Ishikawa (cell line): Measurements from ENCODE around the gene FOXP1.

Experiments
- CEBPB ChIP-seq: IDR thresholded peaks from 2 replicates; pipeline ENCODE4 v1.6.1; 2012
- CREB1 ChIP-seq: IDR thresholded peaks from 2 replicates; pipeline ENCODE4 v1.6.1; 2012; ENCODE audit warnings: low read depth
- EGR1 ChIP-seq: IDR thresholded peaks from 2 replicates; pipeline ENCODE4 v1.6.1; 2012
- EP300 ChIP-seq: IDR thresholded peaks from 2 replicates; pipeline ENCODE4 v1.6.1; 2012; ENCODE audit warnings: borderline replicate concordance
- FOXM1 ChIP-seq: IDR thresholded peaks from 2 replicates; pipeline ENCODE4 v1.6.1; 2012; ENCODE audit warnings: low read depth, borderline replicate concordance
- NFIC ChIP-seq: IDR thresholded peaks from 2 replicates; pipeline ENCODE4 v1.6.1; 2012
- RAD21 ChIP-seq: IDR thresholded peaks from 2 replicates; pipeline ENCODE4 v1.6.1; 2012; ENCODE audit warnings: low read depth
- TAF1 ChIP-seq: IDR thresholded peaks from 2 replicates; pipeline ENCODE4 v1.6.1; 2012; ENCODE audit warnings: low read depth, mild to moderate bottlenecking
- TCF12 ChIP-seq: IDR thresholded peaks from 2 replicates; pipeline ENCODE4 v1.6.1; 2012; ENCODE audit warnings: low read depth
- TEAD4 ChIP-seq: IDR thresholded peaks from 2 replicates; pipeline ENCODE4 v1.6.1; 2012
- YY1 ChIP-seq: IDR thresholded peaks from 2 replicates; pipeline ENCODE4 v1.6.1; 2012; ENCODE audit warnings: low read depth
- ZBTB7A ChIP-seq: IDR thresholded peaks from 2 replicates; pipeline ENCODE4 v1.6.1; 2012; ENCODE audit warnings: low read depth
- TF ChIP-seq, protein P1 (sequence below): IDR thresholded peaks from 2 replicates; pipeline ENCODE4 v1.6.1; 2012
- TF ChIP-seq, protein P2 (sequence below): IDR thresholded peaks from 2 replicates; pipeline ENCODE4 v1.6.1; 2012
- TF ChIP-seq, protein P3 (sequence below): IDR thresholded peaks from 2 replicates; pipeline ENCODE4 v1.6.1; 2012; ENCODE audit warnings: low read depth, mild to moderate bottlenecking

Gene FOXP1

DNA sequence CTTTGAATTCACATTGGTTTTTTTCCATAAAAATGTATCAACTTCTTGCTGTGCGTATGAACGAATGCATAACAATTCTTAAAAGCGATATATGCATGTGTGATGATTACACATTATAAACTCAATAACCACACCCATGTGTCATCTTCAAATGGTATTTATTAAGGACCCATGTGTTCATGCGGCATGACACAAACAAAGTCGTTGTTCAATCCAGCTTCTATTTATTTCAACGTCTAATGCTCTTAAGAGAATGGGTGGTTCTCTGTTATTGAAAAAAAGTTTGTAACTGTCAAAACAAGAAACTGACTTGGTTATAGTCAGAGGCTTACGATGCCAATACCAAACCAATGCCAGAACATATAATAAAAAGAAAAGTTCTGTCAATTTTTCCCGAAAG, 195.9 kb downstream of the FOXP1 start:
- TF ChIP-seq EP300 (no peak), ZBTB7A (no peak), CREB1 (no peak), CEBPB (no peak), TAF1 (no peak), TCF12 (no peak), EGR1 (no peak), TEAD4 (no peak), YY1 (no peak), NFIC (no peak), FOXM1 (no peak), RAD21 (no peak)
- TF ChIP-seq, protein P1, sequence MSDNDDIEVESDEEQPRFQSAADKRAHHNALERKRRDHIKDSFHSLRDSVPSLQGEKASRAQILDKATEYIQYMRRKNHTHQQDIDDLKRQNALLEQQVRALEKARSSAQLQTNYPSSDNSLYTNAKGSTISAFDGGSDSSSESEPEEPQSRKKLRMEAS: no peak
- TF ChIP-seq, protein P2, sequence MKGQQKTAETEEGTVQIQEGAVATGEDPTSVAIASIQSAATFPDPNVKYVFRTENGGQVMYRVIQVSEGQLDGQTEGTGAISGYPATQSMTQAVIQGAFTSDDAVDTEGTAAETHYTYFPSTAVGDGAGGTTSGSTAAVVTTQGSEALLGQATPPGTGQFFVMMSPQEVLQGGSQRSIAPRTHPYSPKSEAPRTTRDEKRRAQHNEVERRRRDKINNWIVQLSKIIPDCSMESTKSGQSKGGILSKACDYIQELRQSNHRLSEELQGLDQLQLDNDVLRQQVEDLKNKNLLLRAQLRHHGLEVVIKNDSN: no peak
- TF ChIP-seq, protein P3, sequence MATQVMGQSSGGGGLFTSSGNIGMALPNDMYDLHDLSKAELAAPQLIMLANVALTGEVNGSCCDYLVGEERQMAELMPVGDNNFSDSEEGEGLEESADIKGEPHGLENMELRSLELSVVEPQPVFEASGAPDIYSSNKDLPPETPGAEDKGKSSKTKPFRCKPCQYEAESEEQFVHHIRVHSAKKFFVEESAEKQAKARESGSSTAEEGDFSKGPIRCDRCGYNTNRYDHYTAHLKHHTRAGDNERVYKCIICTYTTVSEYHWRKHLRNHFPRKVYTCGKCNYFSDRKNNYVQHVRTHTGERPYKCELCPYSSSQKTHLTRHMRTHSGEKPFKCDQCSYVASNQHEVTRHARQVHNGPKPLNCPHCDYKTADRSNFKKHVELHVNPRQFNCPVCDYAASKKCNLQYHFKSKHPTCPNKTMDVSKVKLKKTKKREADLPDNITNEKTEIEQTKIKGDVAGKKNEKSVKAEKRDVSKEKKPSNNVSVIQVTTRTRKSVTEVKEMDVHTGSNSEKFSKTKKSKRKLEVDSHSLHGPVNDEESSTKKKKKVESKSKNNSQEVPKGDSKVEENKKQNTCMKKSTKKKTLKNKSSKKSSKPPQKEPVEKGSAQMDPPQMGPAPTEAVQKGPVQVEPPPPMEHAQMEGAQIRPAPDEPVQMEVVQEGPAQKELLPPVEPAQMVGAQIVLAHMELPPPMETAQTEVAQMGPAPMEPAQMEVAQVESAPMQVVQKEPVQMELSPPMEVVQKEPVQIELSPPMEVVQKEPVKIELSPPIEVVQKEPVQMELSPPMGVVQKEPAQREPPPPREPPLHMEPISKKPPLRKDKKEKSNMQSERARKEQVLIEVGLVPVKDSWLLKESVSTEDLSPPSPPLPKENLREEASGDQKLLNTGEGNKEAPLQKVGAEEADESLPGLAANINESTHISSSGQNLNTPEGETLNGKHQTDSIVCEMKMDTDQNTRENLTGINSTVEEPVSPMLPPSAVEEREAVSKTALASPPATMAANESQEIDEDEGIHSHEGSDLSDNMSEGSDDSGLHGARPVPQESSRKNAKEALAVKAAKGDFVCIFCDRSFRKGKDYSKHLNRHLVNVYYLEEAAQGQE: no peak

DNA sequence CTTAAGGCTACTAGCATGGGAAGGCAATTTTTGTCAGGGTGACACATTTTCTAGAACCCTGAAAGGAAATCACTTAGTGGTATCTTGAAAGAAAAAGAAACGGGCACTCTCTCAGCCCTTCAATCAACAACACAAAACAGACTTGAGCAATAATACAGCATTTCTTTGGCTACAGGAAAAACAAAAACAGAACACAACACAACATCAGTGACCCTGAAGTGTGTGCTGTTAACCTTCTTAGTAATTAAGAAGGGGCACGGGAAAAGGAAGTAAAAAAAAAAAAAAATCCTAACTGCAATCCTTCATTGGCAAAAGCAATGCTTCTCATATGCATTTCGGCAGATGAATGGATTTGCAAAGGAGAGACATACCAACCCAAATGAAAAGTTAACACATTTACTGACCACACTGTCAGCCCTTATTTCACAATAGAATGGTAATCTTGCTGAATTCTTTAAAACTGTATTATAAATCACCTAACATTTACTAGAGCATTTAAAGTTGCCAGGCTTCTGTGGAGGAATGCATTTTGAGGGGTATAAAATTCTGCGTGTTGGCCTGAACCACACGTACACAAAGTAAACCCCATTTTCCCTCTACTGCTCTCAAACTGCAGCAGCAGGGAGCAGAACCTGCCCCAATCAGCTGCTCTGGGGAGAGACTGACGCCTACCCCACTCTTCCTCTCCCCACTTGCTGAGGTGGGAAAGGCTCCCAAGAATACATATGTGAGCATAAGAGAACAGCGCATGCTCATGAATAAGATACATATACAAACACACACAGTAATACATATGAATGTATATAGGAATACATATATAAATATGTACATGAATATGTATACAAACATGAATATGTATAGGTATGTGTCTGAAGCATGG, 198.5 kb downstream of the FOXP1 start:
- TF ChIP-seq, protein P2: no peak
- no peak for TF ChIP-seq EP300
- no peak for TF ChIP-seq RAD21
- TF ChIP-seq, protein P1: no peak
- no peak for TF ChIP-seq CEBPB
- no peak for TF ChIP-seq TEAD4
- TF ChIP-seq EGR1: no peak

DNA sequence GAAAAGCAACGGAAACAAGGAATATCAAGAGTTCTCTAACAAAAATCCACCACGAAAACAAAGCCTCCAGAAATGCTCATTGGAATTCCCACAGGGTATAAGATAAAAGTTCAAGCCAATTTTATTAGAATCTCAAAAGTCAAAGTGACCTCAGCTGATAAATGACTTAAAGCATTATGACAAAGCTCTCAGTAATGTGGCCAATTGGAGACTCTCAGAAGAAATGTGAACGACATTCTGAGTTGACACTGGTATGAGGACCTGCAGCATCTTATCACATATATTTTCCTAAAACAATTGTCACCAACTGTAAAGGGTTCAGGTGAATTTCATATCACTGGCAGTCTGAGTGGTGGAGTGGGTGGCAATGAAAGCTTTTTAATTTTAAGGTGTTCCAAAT, 199.1 kb downstream of the FOXP1 start:
- TF ChIP-seq CEBPB (no peak), RAD21 (no peak), TCF12 (no peak), TEAD4 (no peak), ZBTB7A (no peak), CREB1 (no peak), EGR1 (no peak), NFIC (no peak)
- TF ChIP-seq, protein P2: no peak
- TF ChIP-seq, protein P3: no peak

DNA sequence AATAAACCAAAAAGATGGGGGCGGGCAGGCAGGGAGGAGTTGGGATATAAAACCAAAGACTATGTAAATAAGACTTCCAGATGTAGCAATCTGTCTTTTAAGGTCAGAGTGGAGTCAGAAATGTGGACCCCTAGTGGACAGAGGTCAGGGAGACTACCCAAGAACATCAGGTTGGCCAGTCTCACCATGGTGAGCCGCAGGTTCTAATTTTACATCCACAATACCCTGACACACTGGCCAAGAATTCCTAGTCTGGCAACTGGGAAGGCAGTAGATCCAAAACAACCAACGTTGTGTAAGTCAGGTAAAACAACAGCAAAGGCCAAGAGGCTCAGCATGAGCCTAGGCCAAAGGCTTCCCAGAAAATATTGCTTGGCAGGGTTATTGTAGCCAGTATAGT, 203.4 kb downstream of the FOXP1 start:
- TF ChIP-seq EP300: no peak
- TF ChIP-seq NFIC: no peak
- TF ChIP-seq YY1: no peak
- no peak for TF ChIP-seq TEAD4
- TF ChIP-seq, protein P3: no peak
- TF ChIP-seq EGR1: no peak
- TF ChIP-seq, protein P1: no peak
- no peak for TF ChIP-seq TAF1
- TF ChIP-seq TCF12: no peak
- TF ChIP-seq, protein P2: no peak
- no peak for TF ChIP-seq RAD21
- TF ChIP-seq CREB1: no peak
- TF ChIP-seq FOXM1: no peak
- no peak for TF ChIP-seq ZBTB7A
